Fibroblast of villous mesenchyme (primary cell): Measurements from ENCODE around the gene RTP5. TPM values are rescaled to one million over a fixed set of nuclear protein-coding genes. Genes with fewer than 3 reads are reported as not detected.
"Not testable (repeated sequence)": the region's sequence is repeated elsewhere in the genome, so short reads cannot be mapped to it uniquely, and the experiment has no call there.

Experiments
- DNase-seq: peaks from one replicate; pipeline ENCODE4 v3.0.0-alpha.2; 2010; ENCODE audit warnings: low read depth
- H3K4me3 ChIP-seq: 2 replicates; pipeline ENCODE4 v1.5.1; 2011; ENCODE audit warnings: low read depth, mild to moderate bottlenecking, low read length
- CTCF ChIP-seq: IDR thresholded peaks from 2 replicates; pipeline ENCODE4 v1.5.1; 2012; ENCODE audit warnings: low read depth, mild to moderate bottlenecking, low read length; ENCODE audit not compliant: insufficient read depth
- total RNA-seq: library from RNA; depleted of rRNA; stranded (reverse); fragments of >200 nt; gene quantifications from 2 replicates; pipeline ENCODE4 v1.2.3, GENCODE V29; 2012

The RTP5 gene
- total RNA-seq, 1 donor, result not detected

DNA sequence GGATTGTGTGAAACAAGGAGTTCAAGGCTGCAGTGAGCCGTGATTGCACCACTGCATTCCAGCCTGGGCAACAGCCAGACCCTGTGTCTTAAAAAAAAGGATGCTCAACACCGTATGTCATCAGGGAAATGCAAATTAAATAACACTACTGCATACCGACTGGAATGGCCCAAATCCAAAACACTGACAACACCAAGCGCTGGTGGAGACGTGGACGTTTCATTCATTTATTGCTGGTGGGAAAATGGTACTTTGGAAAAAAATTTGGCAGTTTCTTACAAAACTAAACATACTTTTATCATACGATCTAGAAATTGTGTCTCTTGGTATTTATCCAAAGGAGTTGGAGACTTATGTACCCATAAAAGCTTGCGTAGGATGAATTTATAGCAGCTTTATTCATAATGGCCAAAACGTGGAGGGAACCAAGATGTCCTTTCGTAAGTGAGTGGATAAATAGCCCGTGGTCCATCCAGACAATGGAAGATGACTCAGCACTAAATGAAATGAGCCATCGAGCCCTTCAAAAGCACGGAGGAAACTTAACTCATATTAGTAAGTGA is 36.3 kb upstream of the RTP5 start:
- DNase-seq, result peak; percentile 74
- H3K4me3 ChIP-seq, result no peak overlapping the region
- TF ChIP-seq CTCF, result no peak

- not testable (repeated sequence) for DNase-seq, H3K4me3 ChIP-seq
Measured at GRCh38 chr2:241833756-241834526, 35.6 kb upstream of the RTP5 start.

GRCh38 chr2:241834527-241835210 is 34.9 kb upstream of the RTP5 start:
- TF ChIP-seq CTCF, result no peak
- H3K4me3 ChIP-seq, result no peak overlapping the region
- DNase-seq, result no peak

DNA sequence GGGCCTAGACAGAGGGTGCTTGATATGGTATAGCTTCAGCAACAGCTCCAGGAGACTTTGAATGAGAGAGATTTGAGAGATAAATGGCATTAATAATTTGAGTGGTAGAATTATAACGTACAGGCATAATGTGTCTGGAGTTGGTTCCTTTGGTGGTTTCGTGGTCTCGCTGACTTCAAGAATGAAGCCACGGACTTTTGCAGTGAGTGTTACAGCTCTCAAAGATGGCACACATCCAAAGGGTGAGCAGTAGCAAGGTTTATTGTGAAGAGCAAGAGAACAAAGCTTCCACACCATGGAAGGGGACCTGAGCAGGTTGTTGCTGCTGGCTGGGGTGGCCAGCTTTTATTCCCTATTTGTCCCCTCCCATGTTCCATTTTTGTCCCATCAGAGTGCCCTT is 33.9 kb upstream of the RTP5 start:
- H3K4me3 ChIP-seq, result no peak overlapping the region
- DNase-seq, result no peak
- no peak for TF ChIP-seq CTCF

DNA sequence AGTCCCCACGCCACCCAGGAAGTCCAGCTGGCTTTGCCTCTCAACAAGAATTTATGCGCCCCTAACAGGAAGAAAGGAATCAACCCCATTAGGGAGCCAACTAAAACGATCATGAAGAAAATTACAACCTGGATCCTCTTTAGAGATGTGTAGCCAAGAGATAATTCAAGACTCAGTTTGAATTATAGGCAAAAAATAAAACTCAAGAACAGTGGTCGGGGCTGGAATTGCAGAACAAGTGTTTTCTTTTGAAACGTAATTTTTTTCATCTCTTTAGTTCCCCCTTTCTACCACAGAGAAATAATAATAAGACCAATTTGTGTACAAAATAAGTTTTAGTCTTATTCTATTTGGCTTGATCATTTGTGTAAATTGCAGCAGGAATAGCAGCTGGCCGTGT is 33.2 kb upstream of the RTP5 start:
- no peak for TF ChIP-seq CTCF
- no peak overlapping the region for H3K4me3 ChIP-seq
- DNase-seq, result no peak

DNA sequence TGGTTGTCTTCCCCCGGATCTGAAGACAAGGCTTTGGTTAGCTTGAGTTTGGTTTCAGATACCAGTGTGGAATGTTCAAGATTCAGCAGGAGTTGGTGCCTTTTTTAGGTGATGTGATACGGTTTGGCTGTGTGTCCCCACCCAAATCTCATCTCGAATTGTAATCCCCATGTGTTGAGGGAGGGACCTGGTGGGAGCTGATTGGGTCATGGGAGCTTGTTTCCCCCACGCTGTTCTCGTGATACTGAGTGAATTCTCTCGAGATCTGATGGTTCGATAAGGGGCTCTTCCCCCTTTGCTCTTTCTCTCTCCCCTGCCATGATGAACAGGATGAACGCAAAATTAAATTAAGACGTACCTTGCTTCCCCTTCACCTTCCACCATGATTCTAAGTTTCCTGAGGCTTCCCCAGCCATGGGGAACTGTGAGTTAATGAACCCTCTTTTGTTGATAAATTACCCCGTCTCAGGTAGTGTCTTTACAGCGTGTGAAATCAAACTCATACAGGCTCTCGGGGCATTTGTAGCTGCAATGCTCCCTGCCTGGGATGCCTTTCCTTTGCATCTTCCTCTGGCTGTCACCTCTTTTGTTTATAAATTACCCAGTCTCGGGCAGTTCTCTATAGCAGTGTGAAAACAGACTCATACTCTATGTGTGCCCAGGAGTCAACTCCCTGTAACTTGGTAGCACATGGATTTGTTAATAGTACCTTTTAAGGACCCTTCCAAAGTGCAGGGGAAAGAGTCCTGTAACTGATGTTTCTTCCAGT is 32.1 kb upstream of the RTP5 start:
- no peak for TF ChIP-seq CTCF
- no peak for DNase-seq
- no peak overlapping the region for H3K4me3 ChIP-seq
